B cell (primary cell): ENCODE results near the gene TM7SF3.

ENCODE experiments used
- EZH2 ChIP-seq: IDR thresholded peaks from 2 replicates; pipeline ENCODE4 v1.6.1; 2012; ENCODE audit warnings: borderline replicate concordance, low read depth, mild to moderate bottlenecking, moderate library complexity, low read length; ENCODE audit not compliant: insufficient read depth, poor library complexity, severe bottlenecking
- TF ChIP-seq, protein P1 (sequence below): fragments of 200-600 bp; IDR thresholded peaks from one replicate; pipeline ENCODE4 v1.8.0; 2022; ENCODE audit warnings: antibody characterized with exemption, mild to moderate bottlenecking

DNA sequence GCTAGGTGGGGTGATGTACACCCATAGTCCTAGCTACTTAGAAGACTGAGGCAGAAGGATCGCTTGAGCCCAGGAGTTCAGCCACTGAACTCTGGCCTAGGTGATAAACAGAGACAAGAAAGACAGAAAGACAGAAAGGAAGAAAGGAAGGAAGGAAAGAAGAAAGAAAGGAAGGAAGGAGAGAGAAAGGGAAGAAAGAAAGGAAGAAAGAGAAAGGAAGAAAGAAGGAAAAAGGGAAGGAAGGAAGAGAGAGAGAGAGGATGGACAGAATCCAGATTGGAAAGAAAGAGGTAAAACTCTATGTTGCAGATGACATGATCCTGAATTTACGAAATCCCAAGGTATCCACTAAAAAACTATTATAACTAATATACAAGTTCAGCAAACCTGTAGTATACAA, 84.6 kb downstream of the TM7SF3 start:
- TF ChIP-seq, protein P1, sequence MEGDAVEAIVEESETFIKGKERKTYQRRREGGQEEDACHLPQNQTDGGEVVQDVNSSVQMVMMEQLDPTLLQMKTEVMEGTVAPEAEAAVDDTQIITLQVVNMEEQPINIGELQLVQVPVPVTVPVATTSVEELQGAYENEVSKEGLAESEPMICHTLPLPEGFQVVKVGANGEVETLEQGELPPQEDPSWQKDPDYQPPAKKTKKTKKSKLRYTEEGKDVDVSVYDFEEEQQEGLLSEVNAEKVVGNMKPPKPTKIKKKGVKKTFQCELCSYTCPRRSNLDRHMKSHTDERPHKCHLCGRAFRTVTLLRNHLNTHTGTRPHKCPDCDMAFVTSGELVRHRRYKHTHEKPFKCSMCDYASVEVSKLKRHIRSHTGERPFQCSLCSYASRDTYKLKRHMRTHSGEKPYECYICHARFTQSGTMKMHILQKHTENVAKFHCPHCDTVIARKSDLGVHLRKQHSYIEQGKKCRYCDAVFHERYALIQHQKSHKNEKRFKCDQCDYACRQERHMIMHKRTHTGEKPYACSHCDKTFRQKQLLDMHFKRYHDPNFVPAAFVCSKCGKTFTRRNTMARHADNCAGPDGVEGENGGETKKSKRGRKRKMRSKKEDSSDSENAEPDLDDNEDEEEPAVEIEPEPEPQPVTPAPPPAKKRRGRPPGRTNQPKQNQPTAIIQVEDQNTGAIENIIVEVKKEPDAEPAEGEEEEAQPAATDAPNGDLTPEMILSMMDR: no peak
- TF ChIP-seq EZH2: no peak
